ENCODE measurements around the gene ASRGL1. TPM values are rescaled to one million over a fixed set of nuclear protein-coding genes. Genes with fewer than 3 reads are reported as not detected.
"Not testable (repeated sequence)": the region's sequence is repeated elsewhere in the genome, so short reads cannot be mapped to it uniquely, and the experiment has no call there.

ASRGL1 gene
- total RNA-seq, 1 donor from 2014 or later, result 55.7 TPM

DNA sequence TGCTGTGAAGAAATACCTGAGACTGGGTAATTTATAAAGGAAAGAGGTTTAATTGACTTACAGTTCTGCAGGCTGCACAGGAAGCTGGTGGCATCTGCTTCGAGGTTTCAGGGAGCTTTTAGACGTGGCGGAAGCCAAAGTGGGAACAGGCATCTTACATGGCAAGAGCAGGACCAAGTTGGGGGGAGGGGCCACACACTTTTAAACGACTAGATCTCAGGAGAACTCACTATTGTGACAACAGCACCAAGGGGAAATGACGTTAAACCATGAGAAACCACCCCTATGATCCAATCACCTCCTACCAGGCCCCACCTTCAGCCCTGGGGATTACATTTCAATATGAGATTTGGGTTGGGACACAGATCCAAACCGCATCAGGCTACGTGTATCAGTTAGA, 27.3 kb upstream of the ASRGL1 start:
- no peak overlapping the region for H3K4me3 Mint-ChIP-seq (ENCODE audit: unreplicated experiment)
- H3K9me3 Mint-ChIP-seq (ENCODE audit: unreplicated experiment), result peaks cover 2% of the 10 kb centered on the region
- H3K27me3 Mint-ChIP-seq (ENCODE audit: unreplicated experiment), result peaks cover 2% of the 10 kb centered on the region
- no peak for DNase-seq
- no peak overlapping the region for H3K27ac Mint-ChIP-seq (ENCODE audit: unreplicated experiment)
- no peaks in the 10 kb centered on the region for H3K4me1 Mint-ChIP-seq (ENCODE audit: low read depth, unreplicated experiment)
- TF ChIP-seq, protein P1, sequence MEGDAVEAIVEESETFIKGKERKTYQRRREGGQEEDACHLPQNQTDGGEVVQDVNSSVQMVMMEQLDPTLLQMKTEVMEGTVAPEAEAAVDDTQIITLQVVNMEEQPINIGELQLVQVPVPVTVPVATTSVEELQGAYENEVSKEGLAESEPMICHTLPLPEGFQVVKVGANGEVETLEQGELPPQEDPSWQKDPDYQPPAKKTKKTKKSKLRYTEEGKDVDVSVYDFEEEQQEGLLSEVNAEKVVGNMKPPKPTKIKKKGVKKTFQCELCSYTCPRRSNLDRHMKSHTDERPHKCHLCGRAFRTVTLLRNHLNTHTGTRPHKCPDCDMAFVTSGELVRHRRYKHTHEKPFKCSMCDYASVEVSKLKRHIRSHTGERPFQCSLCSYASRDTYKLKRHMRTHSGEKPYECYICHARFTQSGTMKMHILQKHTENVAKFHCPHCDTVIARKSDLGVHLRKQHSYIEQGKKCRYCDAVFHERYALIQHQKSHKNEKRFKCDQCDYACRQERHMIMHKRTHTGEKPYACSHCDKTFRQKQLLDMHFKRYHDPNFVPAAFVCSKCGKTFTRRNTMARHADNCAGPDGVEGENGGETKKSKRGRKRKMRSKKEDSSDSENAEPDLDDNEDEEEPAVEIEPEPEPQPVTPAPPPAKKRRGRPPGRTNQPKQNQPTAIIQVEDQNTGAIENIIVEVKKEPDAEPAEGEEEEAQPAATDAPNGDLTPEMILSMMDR (IDR thresholded peaks at IDR 0.05; ENCODE audit: partially characterized antibody, unreplicated experiment), result no peak
- H3K36me3 Mint-ChIP-seq (ENCODE audit: unreplicated experiment), result peaks cover 4% of the 10 kb centered on the region

DNA sequence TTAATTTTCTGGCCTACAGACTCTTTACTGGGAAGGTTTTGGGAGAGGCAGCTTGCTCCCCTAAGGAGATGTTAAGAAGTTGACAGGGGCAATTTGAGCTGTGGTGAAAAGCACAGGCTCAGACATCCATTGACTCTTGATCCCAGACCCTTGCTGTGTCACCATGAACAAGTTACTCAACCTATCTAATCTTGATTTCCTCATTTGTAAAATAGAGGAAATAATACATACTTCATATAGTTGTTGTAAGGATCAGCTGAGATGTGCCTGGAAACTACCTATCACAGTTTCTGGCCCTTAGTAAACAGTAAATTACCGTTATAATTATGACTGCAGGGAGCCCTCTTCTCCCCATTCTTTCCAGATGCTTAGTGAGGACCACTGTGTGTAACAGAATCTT, 21.8 kb upstream of the ASRGL1 start:
- Mint-ChIP-seq H3K4me1 (ENCODE audit: low read depth, unreplicated experiment) (no peaks in the 10 kb centered on the region), H3K4me3 (ENCODE audit: unreplicated experiment) (no peak overlapping the region), H3K27ac (ENCODE audit: unreplicated experiment) (no peak overlapping the region), H3K36me3 (ENCODE audit: unreplicated experiment) (no peaks in the 10 kb centered on the region), H3K27me3 (ENCODE audit: unreplicated experiment) (peaks cover 7% of the 10 kb centered on the region), H3K9me3 (ENCODE audit: unreplicated experiment) (no peaks in the 10 kb centered on the region)
- TF ChIP-seq, protein P1 (IDR thresholded peaks at IDR 0.05; ENCODE audit: partially characterized antibody, unreplicated experiment), result no peak
- DNase-seq, result no peak

- Mint-ChIP-seq H3K4me3 (ENCODE audit: unreplicated experiment) (no peak overlapping the region), H3K36me3 (ENCODE audit: unreplicated experiment) (no peaks in the 10 kb centered on the region), H3K27me3 (ENCODE audit: unreplicated experiment) (peaks cover 2% of the 10 kb centered on the region), H3K27ac (ENCODE audit: unreplicated experiment) (no peak overlapping the region), H3K9me3 (ENCODE audit: unreplicated experiment) (peaks cover 6% of the 10 kb centered on the region), H3K4me1 (ENCODE audit: low read depth, unreplicated experiment) (no peaks in the 10 kb centered on the region)
- DNase-seq, result no peak
- TF ChIP-seq, protein P1 (IDR thresholded peaks at IDR 0.05; ENCODE audit: partially characterized antibody, unreplicated experiment), result no peak
Measured at GRCh38 chr11:62322524-62322923, 14.7 kb upstream of the ASRGL1 start.

GRCh38 chr11:62324731-62325556, 12.3 kb upstream of the ASRGL1 start:
- TF ChIP-seq, protein P1 (IDR thresholded peaks at IDR 0.05; ENCODE audit: partially characterized antibody, unreplicated experiment), result peak; percentile 89
- peaks cover 6% of the 10 kb centered on the region for H3K9me3 Mint-ChIP-seq (ENCODE audit: unreplicated experiment)
- no peak overlapping the region for H3K27ac Mint-ChIP-seq (ENCODE audit: unreplicated experiment)
- no peaks in the 10 kb centered on the region for H3K4me1 Mint-ChIP-seq (ENCODE audit: low read depth, unreplicated experiment)
- H3K27me3 Mint-ChIP-seq (ENCODE audit: unreplicated experiment), result no peaks in the 10 kb centered on the region
- no peak overlapping the region for H3K4me3 Mint-ChIP-seq (ENCODE audit: unreplicated experiment)
- H3K36me3 Mint-ChIP-seq (ENCODE audit: unreplicated experiment), result no peaks in the 10 kb centered on the region
- peak; percentile 88 for DNase-seq

DNA sequence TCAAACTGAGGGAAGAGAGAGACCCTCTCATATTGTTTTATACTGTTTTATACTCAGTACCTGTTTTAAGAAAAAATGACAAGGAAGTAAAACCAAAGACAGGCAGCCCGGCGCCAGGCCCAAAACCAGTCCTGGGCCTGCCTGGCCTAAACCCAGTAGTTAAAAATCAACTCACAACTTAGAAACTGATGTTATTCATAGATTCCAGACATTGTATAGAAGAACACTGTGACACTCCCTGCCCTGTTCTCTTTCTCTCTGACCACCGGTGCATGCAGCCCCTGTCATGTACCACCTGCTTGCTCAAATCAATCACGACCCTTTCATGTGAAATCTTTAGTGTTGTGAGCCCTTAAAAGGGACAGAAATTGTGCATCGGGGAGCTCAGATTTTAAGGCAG, 11.5 kb upstream of the ASRGL1 start:
- not testable (repeated sequence) for H3K27me3 Mint-ChIP-seq (ENCODE audit: unreplicated experiment); H3K27ac Mint-ChIP-seq (ENCODE audit: unreplicated experiment); H3K9me3 Mint-ChIP-seq (ENCODE audit: unreplicated experiment); H3K4me3 Mint-ChIP-seq (ENCODE audit: unreplicated experiment); DNase-seq; H3K36me3 Mint-ChIP-seq (ENCODE audit: unreplicated experiment); H3K4me1 Mint-ChIP-seq (ENCODE audit: low read depth, unreplicated experiment)

DNA sequence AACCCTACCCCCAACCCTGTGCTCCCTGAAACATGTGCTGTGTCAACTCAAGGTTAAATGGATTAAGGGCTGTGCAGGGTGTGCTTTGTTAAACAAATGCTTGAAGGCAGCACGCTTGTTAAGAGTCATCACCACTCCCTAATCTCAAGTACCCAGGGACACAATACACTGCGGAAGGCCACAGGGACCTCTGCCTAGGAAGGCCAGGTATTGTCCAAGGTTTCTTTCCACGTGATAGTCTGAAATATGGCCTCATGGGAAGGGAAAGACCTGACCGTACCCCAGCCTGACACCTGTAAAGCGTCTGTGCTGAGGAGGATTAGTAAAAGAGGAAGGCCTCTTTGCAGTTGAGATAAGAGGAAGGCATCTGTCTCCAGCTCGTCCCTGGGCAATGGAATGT, 10.5 kb upstream of the ASRGL1 start:
- DNase-seq; H3K27ac Mint-ChIP-seq (ENCODE audit: unreplicated experiment); H3K9me3 Mint-ChIP-seq (ENCODE audit: unreplicated experiment); H3K36me3 Mint-ChIP-seq (ENCODE audit: unreplicated experiment); H3K4me1 Mint-ChIP-seq (ENCODE audit: low read depth, unreplicated experiment); H3K4me3 Mint-ChIP-seq (ENCODE audit: unreplicated experiment); H3K27me3 Mint-ChIP-seq (ENCODE audit: unreplicated experiment): not testable (repeated sequence)

- not testable (repeated sequence) for H3K27me3 Mint-ChIP-seq (ENCODE audit: unreplicated experiment); H3K36me3 Mint-ChIP-seq (ENCODE audit: unreplicated experiment); H3K4me1 Mint-ChIP-seq (ENCODE audit: low read depth, unreplicated experiment); DNase-seq; H3K4me3 Mint-ChIP-seq (ENCODE audit: unreplicated experiment); H3K27ac Mint-ChIP-seq (ENCODE audit: unreplicated experiment); H3K9me3 Mint-ChIP-seq (ENCODE audit: unreplicated experiment)
Measured at GRCh38 chr11:62327541-62327940, 9.7 kb upstream of the ASRGL1 start.

DNA sequence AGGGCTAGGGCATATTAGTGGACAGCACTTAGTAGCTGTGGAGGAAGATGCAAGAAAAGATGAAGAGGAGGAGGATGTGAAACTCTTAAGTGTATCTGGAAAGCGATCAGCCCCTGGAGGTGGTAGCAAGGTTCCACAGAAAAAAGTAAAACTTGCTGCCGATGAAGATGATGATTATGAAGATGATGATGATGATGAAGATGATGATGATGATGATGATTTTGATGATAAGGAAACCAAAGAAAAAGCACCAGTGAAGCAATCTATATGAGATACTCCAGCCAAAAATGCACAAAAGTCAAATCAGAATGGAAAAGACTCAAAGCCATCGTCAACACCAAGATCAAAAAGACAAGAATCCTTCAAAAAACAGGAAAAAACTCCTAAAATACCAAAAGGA, 6.0 kb upstream of the ASRGL1 start:
- DNase-seq; H3K27me3 Mint-ChIP-seq (ENCODE audit: unreplicated experiment); H3K4me3 Mint-ChIP-seq (ENCODE audit: unreplicated experiment); H3K9me3 Mint-ChIP-seq (ENCODE audit: unreplicated experiment); H3K27ac Mint-ChIP-seq (ENCODE audit: unreplicated experiment); H3K4me1 Mint-ChIP-seq (ENCODE audit: low read depth, unreplicated experiment); H3K36me3 Mint-ChIP-seq (ENCODE audit: unreplicated experiment): not testable (repeated sequence)
